IMR-90 (cell line): Measurements from ENCODE around the gene EZR. TPM values are rescaled to one million over a fixed set of nuclear protein-coding genes. Genes with fewer than 3 reads are reported as not detected.

Source experiments
- ATAC-seq: fragments of 200-7000 bp; cut with Tn5 transposase; 2 replicates; pipeline ENCODE4 v1.9.1; 2020; ENCODE audit warnings: low read depth, mild to moderate bottlenecking, moderate library complexity
- BruUV-seq: library from RNA; stranded (reverse); fragments of 400-500 nt; replicated peaks from 2 replicates; lab custom pipeline; 2021; lab: Mats Ljungman, UMichigan
- CTCF ChIA-PET: fragments of 300-600 bp; formaldehyde crosslinking; extraction: SDS; loops from one replicate; lab custom pipeline; 2021; ENCODE audit warnings: antibody characterized with exemption; lab: Yijun Ruan, JAX
- POLR2A ChIA-PET: fragments of 300-600 bp; sonication (Branson Sonifier 250); formaldehyde crosslinking; loops from one replicate; lab custom pipeline; 2022; ENCODE audit warnings: antibody characterized with exemption; ENCODE audit not compliant: unreplicated experiment; lab: Charles Lee
- DNase-seq: peaks from one replicate; pipeline ENCODE4 v3.0.0; 2013
- H2AFZ ChIP-seq: replicated peaks from 2 replicates; pipeline ENCODE3; 2013; ENCODE audit warnings: low read length, mild to moderate bottlenecking; ENCODE audit not compliant: poor library complexity
- H2AK5ac ChIP-seq: 2 replicates; pipeline ENCODE4 v1.6.1; 2013; ENCODE audit warnings: low read depth, low read length, inconsistent platforms
- H2AK9ac ChIP-seq: replicated peaks from 2 replicates; pipeline ENCODE3; 2013; ENCODE audit warnings: mild to moderate bottlenecking, low read depth, low read length, moderate library complexity; ENCODE audit not compliant: poor library complexity
- H2BK120ac ChIP-seq: 2 replicates; pipeline ENCODE4 v1.6.1; 2013; ENCODE audit warnings: low read depth, low read length, inconsistent platforms
- H2BK15ac ChIP-seq: 3 replicates; pipeline ENCODE4 v1.6.1; 2013; ENCODE audit warnings: low read depth, low read length, inconsistent platforms
- H2BK20ac ChIP-seq: 2 replicates; pipeline ENCODE4 v1.6.1; 2013; ENCODE audit warnings: low read depth, mild to moderate bottlenecking, inconsistent platforms, low read length, moderate library complexity
- H2BK5ac ChIP-seq: 2 replicates; pipeline ENCODE4 v1.6.1; 2013; ENCODE audit warnings: mild to moderate bottlenecking, low read depth, low read length, inconsistent platforms; ENCODE audit not compliant: poor library complexity, severe bottlenecking
- H3K14ac ChIP-seq: replicated peaks from 2 replicates; pipeline ENCODE4 v1.6.1; 2013; ENCODE audit warnings: low read depth, low read length, inconsistent platforms
- H3K18ac ChIP-seq: 2 replicates; pipeline ENCODE4 v1.6.1; 2013; ENCODE audit warnings: low read depth, low read length, control low read depth
- H3K23ac ChIP-seq: 2 replicates; pipeline ENCODE4 v1.6.1; 2013; ENCODE audit warnings: low read depth, low read length, inconsistent platforms
- H3K27ac ChIP-seq: 2 replicates; pipeline ENCODE4 v1.5.1; 2013; ENCODE audit warnings: mild to moderate bottlenecking, control low read depth, low read length; ENCODE audit not compliant: insufficient read depth
- H3K27me3 ChIP-seq: 2 replicates; pipeline ENCODE4 v1.6.1; 2013; ENCODE audit warnings: low read length; ENCODE audit not compliant: control insufficient read depth, insufficient read depth
- H3K36me3 ChIP-seq: 2 replicates; pipeline ENCODE4 v1.6.1; 2013; ENCODE audit warnings: low read length, mixed read lengths; ENCODE audit not compliant: control insufficient read depth, insufficient read depth
- H3K4ac ChIP-seq: 2 replicates; pipeline ENCODE4 v1.6.1; 2013; ENCODE audit warnings: low read depth, low read length, inconsistent platforms
- H3K4me1 ChIP-seq: 2 replicates; pipeline ENCODE4 v1.6.1; 2013; ENCODE audit warnings: low read length, mixed read lengths; ENCODE audit not compliant: control insufficient read depth, insufficient read depth
- H3K4me2 ChIP-seq: 2 replicates; pipeline ENCODE4 v1.6.1; 2013; ENCODE audit warnings: low read depth, mild to moderate bottlenecking, control low read depth, low read length, moderate library complexity
- H3K4me3 ChIP-seq: 2 replicates; pipeline ENCODE4 v1.5.1; 2013; ENCODE audit warnings: low read depth, mild to moderate bottlenecking, control low read depth, low read length, moderate library complexity; ENCODE audit not compliant: insufficient read depth
- H3K56ac ChIP-seq: 2 replicates; pipeline ENCODE4 v1.6.1; 2013; ENCODE audit warnings: low read length, inconsistent platforms; ENCODE audit not compliant: insufficient read depth; ENCODE audit errors: extremely low read depth
- H3K79me1 ChIP-seq, 2 experiments: 2 replicates each; pipeline ENCODE4 v1.6.1; 2013; ENCODE audit warnings: low read length in 2 of 2, inconsistent platforms in 1 of 2, low read depth in 1 of 2
- H3K9ac ChIP-seq: 2 replicates; pipeline ENCODE4 v1.6.1; 2013; ENCODE audit warnings: low read depth, low read length, control low read depth
- H3K9me1 ChIP-seq: 2 replicates; pipeline ENCODE4 v1.6.1; 2013; ENCODE audit warnings: low read length, inconsistent platforms; ENCODE audit not compliant: insufficient read depth
- H3K9me3 ChIP-seq: 2 replicates; pipeline ENCODE4 v1.6.1; 2013; ENCODE audit warnings: low read length; ENCODE audit not compliant: control insufficient read depth, insufficient read depth
- H4K20me1 ChIP-seq: 2 replicates; pipeline ENCODE4 v1.6.1; 2013; ENCODE audit warnings: low read length, inconsistent platforms; ENCODE audit not compliant: insufficient read depth
- H4K5ac ChIP-seq: 2 replicates; pipeline ENCODE4 v1.6.1; 2013; ENCODE audit warnings: mild to moderate bottlenecking, low read depth, low read length, control low read depth
- H4K8ac ChIP-seq, 2 experiments: 2 replicates each; pipeline ENCODE4 v1.6.1; 2013; ENCODE audit warnings: low read depth in 2 of 2, low read length in 2 of 2, control low read depth in 1 of 2, inconsistent platforms in 1 of 2
- H4K91ac ChIP-seq: 2 replicates; pipeline ENCODE4 v1.6.1; 2013; ENCODE audit warnings: low read depth, low read length, inconsistent platforms; ENCODE audit not compliant: insufficient read depth
- BHLHE40 ChIP-seq: fragments of 150-350 bp; IDR thresholded peaks from 2 replicates; pipeline ENCODE4 v1.6.1; 2016; ENCODE audit warnings: mild to moderate bottlenecking, low read depth, low read length
- CEBPB ChIP-seq: IDR thresholded peaks from 2 replicates; pipeline ENCODE4 v1.6.1; 2012; ENCODE audit warnings: low read depth, low read length, improper control_type of control experiment
- CHD1 ChIP-seq: IDR thresholded peaks from 2 replicates; pipeline ENCODE4 v1.6.1; 2012; ENCODE audit warnings: low read depth, low read length, improper control_type of control experiment
- FOS ChIP-seq: fragments of 150-350 bp; IDR thresholded peaks from 2 replicates; pipeline ENCODE4 v1.6.1; 2016; ENCODE audit warnings: low read depth, low read length
- MAFK ChIP-seq: IDR thresholded peaks from 2 replicates; pipeline ENCODE4 v1.6.1; 2012; ENCODE audit warnings: low read depth, low read length, improper control_type of control experiment
- MAZ ChIP-seq: IDR thresholded peaks from 2 replicates; pipeline ENCODE4 v1.6.1; 2012; ENCODE audit warnings: low read depth, mild to moderate bottlenecking, low read length, improper control_type of control experiment, moderate library complexity, borderline replicate concordance
- MXI1 ChIP-seq: IDR thresholded peaks from 2 replicates; pipeline ENCODE4 v1.6.1; 2012; ENCODE audit warnings: low read depth, mild to moderate bottlenecking, low read length, moderate library complexity, borderline replicate concordance
- NFE2L2 ChIP-seq: fragments of 150-350 bp; IDR thresholded peaks from 2 replicates; pipeline ENCODE4 v1.6.1; 2016; ENCODE audit warnings: low read depth, mild to moderate bottlenecking, low read length
- POLR2A ChIP-seq: IDR thresholded peaks from 2 replicates; pipeline ENCODE4 v1.6.1; 2012; ENCODE audit warnings: mild to moderate bottlenecking, low read depth, low read length
- RAD21 ChIP-seq: IDR thresholded peaks from 2 replicates; pipeline ENCODE4 v1.6.1; 2012; ENCODE audit warnings: low read length, improper control_type of control experiment
- RCOR1 ChIP-seq: IDR thresholded peaks from 2 replicates; pipeline ENCODE4 v1.6.1; 2012; ENCODE audit warnings: mild to moderate bottlenecking, low read length, improper control_type of control experiment; ENCODE audit not compliant: insufficient replicate concordance
- RFX5 ChIP-seq: IDR thresholded peaks from 2 replicates; pipeline ENCODE4 v1.8.0; 2012; ENCODE audit warnings: low read depth, mild to moderate bottlenecking, low read length, moderate library complexity
- SMC3 ChIP-seq: fragments of 150-350 bp; IDR thresholded peaks from 2 replicates; pipeline ENCODE4 v1.6.1; 2016; ENCODE audit warnings: low read depth, mild to moderate bottlenecking, antibody characterized with exemption, low read length, moderate library complexity
- WGBS, 2 experiments: methylation state at CpG; one replicate each; pipeline versions ENCODE4 v1.1.5 to v1.1.7; 2013; ENCODE audit warnings: missing lambda C conversion rate in 2 of 2; ENCODE audit not compliant: insufficient read length in 1 of 2; ENCODE audit errors: extremely low coverage in 2 of 2; 5-methylcytosine and 5-hydroxymethylcytosine counted together
- dilution Hi-C: fragments of 300-500 bp; cut with HindIII; formaldehyde crosslinking; loops from one replicate; pipeline ENCODE4 v1.14.3; 2018; ENCODE audit warnings: low sequenced_read_pairs; ENCODE audit not compliant: unreplicated experiment
- in situ Hi-C: fragments of 300-500 bp; cut with MboI; formaldehyde crosslinking; loops from 3 replicates; pipeline ENCODE4 v1.14.3; 2019; ENCODE audit warnings: low sequenced_read_pairs, inconsistent platforms, mixed read lengths
- intact Hi-C: fragments of 100-400 bp; cut with micrococcal nuclease; formaldehyde crosslinking; loops from 2 replicates; pipeline ENCODE4 v1.10.0; 2022
- polyA plus RNA-seq, 3 experiments: library from polyadenylated mRNA; depleted of rRNA; stranded (reverse); fragments of >200 nt; gene quantifications; 2 replicates each; pipeline ENCODE4 v1.2.3, GENCODE V29; 2012; ENCODE audit warnings: low replicate concordance in 1 of 3
- total RNA-seq: library from RNA; depleted of rRNA; stranded (reverse); fragments of >200 nt; gene quantifications from 2 replicates; pipeline ENCODE4 v1.2.3, GENCODE V29; 2012
- TF ChIP-seq, protein P1 (sequence below): fragments of 150-350 bp; IDR thresholded peaks from 2 replicates; pipeline ENCODE4 v1.6.1; 2017; ENCODE audit warnings: mild to moderate bottlenecking, antibody characterized with exemption, low read length, low read depth
- TF ChIP-seq, protein P2 (sequence below): conservative IDR thresholded peaks from 2 replicates; pipeline ENCODE4 v1.5.1; 2012; ENCODE audit warnings: mild to moderate bottlenecking, low read depth, low read length, improper control_type of control experiment
- TF ChIP-seq, protein P3 (sequence below): fragments of 150-350 bp; IDR thresholded peaks from 2 replicates; pipeline ENCODE4 v1.6.1; 2016; ENCODE audit warnings: low read depth, mild to moderate bottlenecking, low read length, moderate library complexity, borderline replicate concordance

The EZR gene
- total and polyA plus RNA-seq, 2 of the 4 experiments (the other 2 are of a cell fraction): 83.8 to 145 TPM

DNA sequence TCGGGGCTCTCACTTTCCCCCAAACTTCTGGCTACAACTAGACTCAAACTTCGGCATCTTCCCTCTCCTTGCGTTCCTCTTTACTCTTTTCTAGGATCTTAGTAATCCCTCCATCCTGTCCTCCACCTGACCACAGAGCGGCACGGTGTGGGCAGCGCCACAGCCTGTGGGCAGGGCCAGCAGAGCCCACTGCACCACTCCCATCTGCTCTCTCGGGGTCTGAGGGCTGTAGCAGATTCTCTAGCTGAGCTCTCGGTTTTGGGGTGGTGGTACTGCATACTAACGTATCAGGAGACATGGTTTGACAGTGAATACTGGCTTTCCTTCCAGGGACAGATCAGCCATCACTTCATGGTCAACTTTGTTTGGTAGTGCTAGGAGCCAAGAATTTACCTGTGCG lies 57.4 kb downstream of the EZR start:
- CTCF ChIA-PET: no interaction called here

More for the DNA sequence above, 57.4 kb downstream of the EZR start:
- Histone ChIP-seq H3K4me3 (no peak overlapping the region), H3K79me1 (no peaks in the 10 kb centered on the region), H3K56ac (no peak overlapping the region), H2BK5ac (no peak overlapping the region), H3K23ac (no peak overlapping the region), H4K8ac (no peak overlapping the region), H3K4me1 (no peaks in the 10 kb centered on the region; the same call in 1 of the 2 replicates), H3K9me1 (peaks cover 5% of the 10 kb centered on the region; the same call in 1 of the 2 replicates), H2BK120ac (no peak overlapping the region), H3K27ac (no peak overlapping the region), H4K91ac (no peak overlapping the region), H3K4me2 (no peak overlapping the region), H2AK9ac (no peak overlapping the region), H3K14ac (no peak overlapping the region), H4K20me1 (no peaks in the 10 kb centered on the region; the same call in 1 of the 2 replicates), H2BK15ac (no peak overlapping the region), H2AK5ac (no peak overlapping the region), H3K18ac (no peak overlapping the region), H3K9ac (no peak overlapping the region), H3K4ac (no peak overlapping the region), H2AFZ (no peak overlapping the region), H2BK20ac (no peak overlapping the region), H3K36me3 (peaks cover 14% of the 10 kb centered on the region), H4K5ac (no peak overlapping the region), H3K27me3 (no peaks in the 10 kb centered on the region), H3K9me3 (no peaks in the 10 kb centered on the region)
- TF ChIP-seq, protein P1, sequence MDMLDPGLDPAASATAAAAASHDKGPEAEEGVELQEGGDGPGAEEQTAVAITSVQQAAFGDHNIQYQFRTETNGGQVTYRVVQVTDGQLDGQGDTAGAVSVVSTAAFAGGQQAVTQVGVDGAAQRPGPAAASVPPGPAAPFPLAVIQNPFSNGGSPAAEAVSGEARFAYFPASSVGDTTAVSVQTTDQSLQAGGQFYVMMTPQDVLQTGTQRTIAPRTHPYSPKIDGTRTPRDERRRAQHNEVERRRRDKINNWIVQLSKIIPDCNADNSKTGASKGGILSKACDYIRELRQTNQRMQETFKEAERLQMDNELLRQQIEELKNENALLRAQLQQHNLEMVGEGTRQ: no peak
- no peak for TF ChIP-seq RCOR1
- no peak for TF ChIP-seq FOS
- TF ChIP-seq BHLHE40: no peak
- TF ChIP-seq RAD21: no peak
- TF ChIP-seq POLR2A: no peak
- no peak for TF ChIP-seq CEBPB
- no peak for TF ChIP-seq SMC3
- TF ChIP-seq, protein P2, sequence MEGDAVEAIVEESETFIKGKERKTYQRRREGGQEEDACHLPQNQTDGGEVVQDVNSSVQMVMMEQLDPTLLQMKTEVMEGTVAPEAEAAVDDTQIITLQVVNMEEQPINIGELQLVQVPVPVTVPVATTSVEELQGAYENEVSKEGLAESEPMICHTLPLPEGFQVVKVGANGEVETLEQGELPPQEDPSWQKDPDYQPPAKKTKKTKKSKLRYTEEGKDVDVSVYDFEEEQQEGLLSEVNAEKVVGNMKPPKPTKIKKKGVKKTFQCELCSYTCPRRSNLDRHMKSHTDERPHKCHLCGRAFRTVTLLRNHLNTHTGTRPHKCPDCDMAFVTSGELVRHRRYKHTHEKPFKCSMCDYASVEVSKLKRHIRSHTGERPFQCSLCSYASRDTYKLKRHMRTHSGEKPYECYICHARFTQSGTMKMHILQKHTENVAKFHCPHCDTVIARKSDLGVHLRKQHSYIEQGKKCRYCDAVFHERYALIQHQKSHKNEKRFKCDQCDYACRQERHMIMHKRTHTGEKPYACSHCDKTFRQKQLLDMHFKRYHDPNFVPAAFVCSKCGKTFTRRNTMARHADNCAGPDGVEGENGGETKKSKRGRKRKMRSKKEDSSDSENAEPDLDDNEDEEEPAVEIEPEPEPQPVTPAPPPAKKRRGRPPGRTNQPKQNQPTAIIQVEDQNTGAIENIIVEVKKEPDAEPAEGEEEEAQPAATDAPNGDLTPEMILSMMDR: no peak
- TF ChIP-seq MAZ: no peak
- TF ChIP-seq MXI1: no peak
- TF ChIP-seq MAFK: no peak
- TF ChIP-seq, protein P3, sequence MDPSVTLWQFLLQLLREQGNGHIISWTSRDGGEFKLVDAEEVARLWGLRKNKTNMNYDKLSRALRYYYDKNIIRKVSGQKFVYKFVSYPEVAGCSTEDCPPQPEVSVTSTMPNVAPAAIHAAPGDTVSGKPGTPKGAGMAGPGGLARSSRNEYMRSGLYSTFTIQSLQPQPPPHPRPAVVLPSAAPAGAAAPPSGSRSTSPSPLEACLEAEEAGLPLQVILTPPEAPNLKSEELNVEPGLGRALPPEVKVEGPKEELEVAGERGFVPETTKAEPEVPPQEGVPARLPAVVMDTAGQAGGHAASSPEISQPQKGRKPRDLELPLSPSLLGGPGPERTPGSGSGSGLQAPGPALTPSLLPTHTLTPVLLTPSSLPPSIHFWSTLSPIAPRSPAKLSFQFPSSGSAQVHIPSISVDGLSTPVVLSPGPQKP: no peak
- no peak for TF ChIP-seq RFX5
- no peak for TF ChIP-seq CHD1
- no peak for TF ChIP-seq NFE2L2
- ATAC-seq: no peak
- dilution Hi-C loops: no loop called here
- intact Hi-C loops: no loop called here
- DNase-seq: no peak
- no TSS peak for BruUV-seq
- POLR2A ChIA-PET: no interaction called here
- WGBS, 2 experiments: no CpG with 5 or more reads among the region's 10 CpGs
- in situ Hi-C loops: no loop called here
